ENCODE results near the gene THEMIS2. TPM values are rescaled to one million over a fixed set of nuclear protein-coding genes. Genes with fewer than 3 reads are reported as not detected.

The THEMIS2 gene
- total and polyA plus RNA-seq, 9 of the 15 experiments (the other 6 are each of a cell fraction or from before 2014, with no cell fraction given), result 2.3 to 12.7 (median 8.0) TPM

- TF ChIP-seq ZBTB26 (CRISPR knock-in tag; IDR thresholded peaks at IDR 0.05) (no peak), GABPA (tag; conservative IDR thresholded peaks at IDR 0.05; ENCODE audit: low read depth) (0 out of 2 replicates have a peak, but pooled peaks have one; percentile 3), TEAD2 (tag; IDR thresholded peaks at IDR 0.05) (no peak), VEZF1 (CRISPR knock-in tag; IDR thresholded peaks at IDR 0.05) (peak; percentile 29; the same call in 1 of the 2 replicates), CHD2 (IDR thresholded peaks at IDR 0.05; ENCODE audit: low read depth, low read length) (no peak), ZBTB17 (CRISPR knock-in tag; IDR thresholded peaks at IDR 0.05) (no peak), ETS2 (tag; IDR thresholded peaks at IDR 0.05; ENCODE audit: borderline replicate concordance, poor library complexity, severe bottlenecking) (no peak), SMAD4 (CRISPR knock-in tag; conservative IDR thresholded peaks at IDR 0.05) (0 out of 2 replicates have a peak, but pooled peaks have one; percentile 11), MCM3 (IDR thresholded peaks at IDR 0.05) (no peak), ZNF445 (CRISPR knock-in tag; IDR thresholded peaks at IDR 0.05; ENCODE audit: low read depth) (no peak), ELF2 (CRISPR knock-in tag; IDR thresholded peaks at IDR 0.05) (no peak), ZBTB2 (IDR thresholded peaks at IDR 0.05) (no peak), ZNF133 (CRISPR knock-in tag; IDR thresholded peaks at IDR 0.05) (no peak), GABPB1 (CRISPR knock-in tag; IDR thresholded peaks at IDR 0.05) (peak; percentile 35; the same call in 1 of the 2 replicates), ZNF639 (CRISPR knock-in tag; conservative IDR thresholded peaks at IDR 0.05 in 1 of 2, IDR thresholded peaks at IDR 0.05 in 1 of 2) (peak in 1 of 2 experiments; percentile 39; a peak in 1 of 4 replicates), PTBP1 (IDR thresholded peaks at IDR 0.05; ENCODE audit: low read depth, low read length) (no peak), SPI1 (IDR thresholded peaks at IDR 0.05; ENCODE audit: borderline replicate concordance, low read depth, low read length) (peak; percentile 56), HBP1 (CRISPR knock-in tag; IDR thresholded peaks at IDR 0.05) (no peak), JUN (IDR thresholded peaks at IDR 0.05; ENCODE audit: borderline replicate concordance, low read depth, low read length) (no peak), JUN (CRISPR knock-in tag; IDR thresholded peaks at IDR 0.05; ENCODE audit: borderline replicate concordance) (no peak)
Observed at GRCh38 chr1:27863538-27863915, 8.8 kb upstream of the THEMIS2 start (continued).
